ENCODE results near the gene GAREM1.

DNA sequence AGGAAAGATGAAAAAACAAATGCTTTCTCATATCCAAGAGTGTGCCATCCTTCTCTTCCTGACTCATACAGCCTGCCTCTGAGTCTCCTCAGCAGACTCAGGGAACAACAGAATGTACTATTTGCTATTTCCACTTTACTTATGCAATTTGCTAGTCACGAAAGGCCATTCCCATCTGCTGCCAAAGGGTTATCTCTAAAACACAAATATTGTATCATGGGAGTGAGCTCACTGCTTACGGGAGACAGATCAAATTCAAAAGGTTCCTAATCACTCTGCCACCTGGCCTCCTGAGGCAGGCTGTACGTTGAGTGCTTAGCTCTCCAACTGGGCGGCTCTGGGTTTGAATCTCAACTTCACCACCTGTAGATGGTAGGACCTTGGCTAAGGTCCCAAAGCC is 92.0 kb downstream of the GAREM1 start:
- TF ChIP-seq, protein P1, sequence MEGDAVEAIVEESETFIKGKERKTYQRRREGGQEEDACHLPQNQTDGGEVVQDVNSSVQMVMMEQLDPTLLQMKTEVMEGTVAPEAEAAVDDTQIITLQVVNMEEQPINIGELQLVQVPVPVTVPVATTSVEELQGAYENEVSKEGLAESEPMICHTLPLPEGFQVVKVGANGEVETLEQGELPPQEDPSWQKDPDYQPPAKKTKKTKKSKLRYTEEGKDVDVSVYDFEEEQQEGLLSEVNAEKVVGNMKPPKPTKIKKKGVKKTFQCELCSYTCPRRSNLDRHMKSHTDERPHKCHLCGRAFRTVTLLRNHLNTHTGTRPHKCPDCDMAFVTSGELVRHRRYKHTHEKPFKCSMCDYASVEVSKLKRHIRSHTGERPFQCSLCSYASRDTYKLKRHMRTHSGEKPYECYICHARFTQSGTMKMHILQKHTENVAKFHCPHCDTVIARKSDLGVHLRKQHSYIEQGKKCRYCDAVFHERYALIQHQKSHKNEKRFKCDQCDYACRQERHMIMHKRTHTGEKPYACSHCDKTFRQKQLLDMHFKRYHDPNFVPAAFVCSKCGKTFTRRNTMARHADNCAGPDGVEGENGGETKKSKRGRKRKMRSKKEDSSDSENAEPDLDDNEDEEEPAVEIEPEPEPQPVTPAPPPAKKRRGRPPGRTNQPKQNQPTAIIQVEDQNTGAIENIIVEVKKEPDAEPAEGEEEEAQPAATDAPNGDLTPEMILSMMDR (IDR thresholded peaks at IDR 0.05; ENCODE audit: control extremely low read depth in 1 of 3, insufficient read depth in 1 of 3, low read depth in 1 of 3, low read length in 3 of 3), result no peak
- TF ChIP-seq EZH2 (IDR thresholded peaks at IDR 0.05; ENCODE audit: low read depth, low read length, severe bottlenecking), result no peak
- TF ChIP-seq EP300 (IDR thresholded peaks at IDR 0.05; ENCODE audit: borderline replicate concordance in 1 of 2, low read depth in 2 of 2, low read length in 2 of 2), result no peak
- no peak for TF ChIP-seq ZNF274 (IDR thresholded peaks at IDR 0.05; ENCODE audit: borderline replicate concordance, extremely low read depth, low read length)
- no peak for TF ChIP-seq RFX5 (IDR thresholded peaks at IDR 0.05; ENCODE audit: borderline replicate concordance, low read depth, low read length)
- TF ChIP-seq POLR2A (IDR thresholded peaks at IDR 0.05; ENCODE audit: control extremely low read depth in 1 of 2, low read depth in 2 of 2, low read length in 2 of 2), result no peak
- no peak for TF ChIP-seq POLR2AphosphoS5 (IDR thresholded peaks at IDR 0.05; ENCODE audit: low read depth, low read length)
- TF ChIP-seq, protein P2, sequence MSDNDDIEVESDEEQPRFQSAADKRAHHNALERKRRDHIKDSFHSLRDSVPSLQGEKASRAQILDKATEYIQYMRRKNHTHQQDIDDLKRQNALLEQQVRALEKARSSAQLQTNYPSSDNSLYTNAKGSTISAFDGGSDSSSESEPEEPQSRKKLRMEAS (IDR thresholded peaks at IDR 0.05), result no peak
- no peak for TF ChIP-seq CREB1 (IDR thresholded peaks at IDR 0.05)
- TF ChIP-seq, protein P3, sequence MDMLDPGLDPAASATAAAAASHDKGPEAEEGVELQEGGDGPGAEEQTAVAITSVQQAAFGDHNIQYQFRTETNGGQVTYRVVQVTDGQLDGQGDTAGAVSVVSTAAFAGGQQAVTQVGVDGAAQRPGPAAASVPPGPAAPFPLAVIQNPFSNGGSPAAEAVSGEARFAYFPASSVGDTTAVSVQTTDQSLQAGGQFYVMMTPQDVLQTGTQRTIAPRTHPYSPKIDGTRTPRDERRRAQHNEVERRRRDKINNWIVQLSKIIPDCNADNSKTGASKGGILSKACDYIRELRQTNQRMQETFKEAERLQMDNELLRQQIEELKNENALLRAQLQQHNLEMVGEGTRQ (IDR thresholded peaks at IDR 0.05; ENCODE audit: low read length), result no peak
- no peak for TF ChIP-seq CEBPB (IDR thresholded peaks at IDR 0.05; ENCODE audit: low read depth, low read length)
- TF ChIP-seq MAFK (IDR thresholded peaks at IDR 0.05; ENCODE audit: low read depth, low read length), result no peak

All from H1 (cell line).